Measurements from ENCODE around the gene ZNF425.
"Not testable (repeated sequence)": the region's sequence is repeated elsewhere in the genome, so short reads cannot be mapped to it uniquely, and the experiment has no call there.

Gene ZNF425

DNA sequence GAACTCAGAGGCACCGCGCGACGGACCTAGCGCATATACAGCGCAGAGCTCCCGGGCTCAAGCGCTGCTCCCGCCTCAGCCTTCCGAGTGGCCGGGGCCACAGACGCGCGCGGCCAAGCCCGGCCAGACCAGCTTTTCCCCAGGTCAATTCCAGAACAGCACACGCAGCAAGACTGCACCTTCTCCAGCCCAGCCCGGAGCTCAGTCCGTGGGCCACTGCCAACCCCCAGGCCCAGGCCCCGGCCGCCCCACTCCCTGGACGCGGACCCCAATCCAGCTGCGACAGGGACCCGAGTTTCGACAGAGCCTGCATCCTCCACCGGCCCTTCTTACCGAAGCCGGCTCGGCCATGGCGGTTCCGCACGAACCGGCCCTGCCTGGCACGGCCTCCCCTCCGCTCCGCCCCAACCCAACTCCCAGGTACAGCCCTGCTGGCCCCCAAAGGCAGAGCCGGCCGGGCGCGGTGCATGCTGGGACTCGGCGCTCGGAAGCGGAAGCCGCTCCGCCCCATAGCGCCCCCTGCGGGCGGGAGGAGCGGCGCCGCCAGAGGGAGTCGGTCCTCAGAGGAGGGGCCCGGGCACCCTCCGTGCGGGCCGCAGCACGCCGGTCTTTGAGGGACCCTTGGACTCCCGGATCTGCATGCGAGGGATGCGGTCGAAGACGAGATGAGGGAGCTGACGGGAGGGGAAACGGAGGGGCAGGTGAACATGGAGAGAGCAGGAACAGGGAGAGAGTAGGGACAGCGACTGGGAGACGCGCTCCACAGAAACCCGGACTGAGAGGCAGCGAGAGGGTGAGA lies at the start of gene ZNF425:
Gene ZNF425 (minus strand): TSS at position 462 of the 799 bp plus-strand sequence. CDS start 111 bp downstream, at position 351.
- DNase-seq (ENCODE audit: insufficient read length, low spot score) = peak; percentile 87
- no peak for FAIRE-seq

DNA sequence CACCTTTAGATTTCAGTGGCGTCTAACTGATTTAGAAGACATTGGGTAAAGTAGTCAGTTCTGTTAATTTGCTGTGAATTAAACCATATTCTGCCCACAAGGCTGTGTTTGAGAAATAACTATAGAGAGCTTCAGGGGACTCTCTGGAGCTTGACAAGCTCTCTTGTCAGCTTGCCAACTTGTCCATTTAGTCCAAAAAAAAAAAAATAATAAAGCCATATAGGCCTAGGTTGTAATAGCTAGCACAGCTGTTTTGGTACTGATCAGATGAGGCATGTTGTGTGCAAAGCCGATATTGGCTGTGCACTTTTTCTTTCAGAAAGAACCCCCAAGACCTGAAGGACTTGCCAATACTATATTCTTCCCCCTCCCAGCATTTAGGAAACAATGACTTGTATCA lies 49.0 kb upstream of the ZNF425 start:
- DNase-seq (ENCODE audit: insufficient read length, low spot score) = no peak
- FAIRE-seq = no peak

- DNase-seq (ENCODE audit: insufficient read length, low spot score) = no peak
- no peak for FAIRE-seq
Observed at GRCh38 chr7:149172534-149172920, 46.4 kb upstream of the ZNF425 start.

DNA sequence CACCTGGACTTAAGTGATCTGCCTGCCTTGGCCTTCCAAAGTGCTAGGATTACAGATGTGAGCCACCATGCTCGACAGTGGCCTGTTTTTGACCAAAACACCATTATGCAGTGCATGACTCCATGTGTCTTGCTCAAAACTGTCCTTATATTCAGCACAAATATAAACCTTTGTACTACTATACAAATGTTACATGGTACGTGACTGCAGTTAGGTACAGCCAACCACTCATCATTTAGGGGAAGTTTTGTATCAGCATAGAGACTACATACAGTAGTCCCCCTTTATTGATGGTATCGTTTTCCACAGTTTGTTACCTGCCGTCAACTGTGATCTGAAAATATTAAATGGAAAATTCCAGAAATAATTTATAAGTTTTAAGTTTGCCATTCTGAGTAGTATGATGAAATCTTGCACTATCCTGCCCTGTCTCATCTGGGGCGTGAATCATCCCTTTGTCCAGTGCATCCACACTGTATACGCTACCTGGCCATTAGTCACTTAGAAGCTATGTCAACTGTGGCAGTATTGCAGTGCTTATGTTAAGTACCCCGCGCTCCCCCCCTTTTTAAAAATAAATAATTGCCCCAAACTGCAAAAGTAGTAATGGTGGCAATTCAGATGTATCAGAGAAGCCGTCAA lies 45.9 kb upstream of the ZNF425 start:
- FAIRE-seq (no peak), DNase-seq (ENCODE audit: insufficient read length, low spot score) (no peak)

GRCh38 chr7:149166630-149167352 lies 40.7 kb upstream of the ZNF425 start:
- FAIRE-seq = no peak
- no peak for DNase-seq (ENCODE audit: insufficient read length, low spot score)

- DNase-seq (ENCODE audit: insufficient read length, low spot score) (no peak), FAIRE-seq (no peak)
Observed at GRCh38 chr7:149166142-149166541, 40.0 kb upstream of the ZNF425 start.

- DNase-seq (ENCODE audit: insufficient read length, low spot score) = no peak
- FAIRE-seq = no peak
Observed at GRCh38 chr7:149161241-149161848, 35.2 kb upstream of the ZNF425 start.

- no peak for DNase-seq (ENCODE audit: insufficient read length, low spot score)
- no peak for FAIRE-seq
Observed at GRCh38 chr7:149156898-149157297, 30.8 kb upstream of the ZNF425 start.

- DNase-seq (ENCODE audit: insufficient read length, low spot score) (no peak), FAIRE-seq (no peak)
Observed at GRCh38 chr7:149154056-149154455, 27.9 kb upstream of the ZNF425 start.

- FAIRE-seq (no peak), DNase-seq (ENCODE audit: insufficient read length, low spot score) (no peak)
Observed at GRCh38 chr7:149153346-149153745, 27.2 kb upstream of the ZNF425 start.

DNA sequence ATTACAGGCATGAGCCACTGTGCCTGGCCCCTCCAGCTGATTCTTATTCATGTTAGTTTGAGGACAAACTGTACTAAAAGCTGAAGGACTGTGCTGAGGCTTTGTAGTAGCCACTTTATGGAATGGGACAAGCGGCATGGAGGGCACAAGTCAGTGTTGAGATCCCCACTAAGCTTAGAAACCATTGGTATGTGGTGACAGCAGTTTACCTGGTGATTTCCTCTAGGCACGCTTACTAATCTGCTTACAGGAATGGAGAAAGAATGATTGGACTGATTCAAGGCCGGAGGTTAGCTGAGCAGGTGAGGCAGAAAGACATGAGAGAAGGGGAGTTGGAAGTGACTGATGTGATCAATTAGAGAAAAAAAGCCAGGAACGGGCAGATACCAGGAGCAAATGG lies 24.9 kb upstream of the ZNF425 start:
- DNase-seq (ENCODE audit: insufficient read length, low spot score) (no peak), FAIRE-seq (no peak)

GRCh38 chr7:149147752-149148653 lies 21.9 kb upstream of the ZNF425 start:
- FAIRE-seq (no peak), DNase-seq (ENCODE audit: insufficient read length, low spot score) (peak; percentile 22)

- peak; percentile 82 for DNase-seq (ENCODE audit: insufficient read length, low spot score)
- no peak for FAIRE-seq
Observed at GRCh38 chr7:149147072-149147751, 21.1 kb upstream of the ZNF425 start, which contains the start of gene ZNF398. TSS of gene ZNF398 (plus strand) at chr7:149147453. CDS start at chr7:149147743, 290 bp downstream.

DNA sequence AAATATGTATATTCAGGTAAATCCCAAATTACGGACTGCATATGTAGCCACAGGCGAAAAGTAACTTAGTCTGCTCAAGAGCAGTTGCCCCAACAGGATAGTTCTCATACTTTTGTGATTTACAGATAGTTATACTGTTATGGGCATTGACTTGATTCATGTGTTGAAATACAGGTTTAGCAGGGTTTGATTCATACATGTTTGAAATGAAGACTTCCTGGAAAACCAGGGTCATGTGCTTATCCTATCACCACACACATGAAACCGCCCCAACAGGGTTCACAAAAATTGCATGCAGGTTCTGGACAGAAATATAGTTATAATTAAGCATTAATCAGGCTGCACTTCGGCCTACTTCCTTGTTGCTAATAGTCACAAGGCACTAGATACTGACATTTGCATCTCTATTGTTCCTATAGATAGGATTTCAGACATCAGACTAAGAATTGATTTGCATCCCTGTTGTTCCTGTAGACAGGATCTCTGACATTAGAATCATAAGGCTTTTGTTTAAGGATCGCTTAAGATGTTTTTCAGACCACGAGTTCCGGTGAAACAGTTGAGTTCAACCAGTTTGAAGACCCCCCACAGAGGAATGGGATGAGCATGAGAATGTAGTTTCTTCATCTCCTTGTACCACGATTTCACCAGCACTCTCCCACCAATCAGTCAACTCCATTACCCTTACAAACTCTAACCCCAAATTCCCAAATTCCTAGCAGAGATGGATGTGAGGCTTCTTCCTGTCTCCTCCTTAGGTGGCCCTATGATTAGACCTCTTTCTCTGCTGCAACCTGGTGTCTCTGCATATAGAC lies 19.1 kb upstream of the ZNF425 start:
- DNase-seq (ENCODE audit: insufficient read length, low spot score) (no peak), FAIRE-seq (no peak)

GRCh38 chr7:149144436-149144922 lies 18.4 kb upstream of the ZNF425 start:
- not testable (repeated sequence) for DNase-seq (ENCODE audit: insufficient read length, low spot score); FAIRE-seq

DNA sequence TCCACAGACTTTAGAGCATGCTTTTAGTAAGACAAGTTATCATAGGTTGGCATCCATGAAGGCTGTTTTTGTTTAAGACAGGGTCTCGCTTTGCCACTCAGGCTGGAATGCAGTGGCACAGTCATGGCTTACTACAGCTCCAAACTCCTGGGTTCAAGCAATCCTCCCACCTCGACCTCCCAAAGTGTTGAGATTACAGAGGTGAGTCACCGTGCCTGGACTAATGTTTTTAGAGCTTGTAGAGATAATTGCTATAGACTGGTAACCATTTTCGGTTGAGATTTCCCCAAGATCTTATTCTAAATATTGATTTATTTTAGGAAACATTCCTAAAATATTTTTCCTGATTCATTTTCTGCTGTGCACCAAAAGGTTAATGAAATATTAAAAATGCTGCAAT lies 15.8 kb upstream of the ZNF425 start:
- no peak for DNase-seq (ENCODE audit: insufficient read length, low spot score)
- no peak for FAIRE-seq

- DNase-seq (ENCODE audit: insufficient read length, low spot score) = no peak
- no peak for FAIRE-seq
Observed at GRCh38 chr7:149140831-149141230, 14.7 kb upstream of the ZNF425 start.

DNA sequence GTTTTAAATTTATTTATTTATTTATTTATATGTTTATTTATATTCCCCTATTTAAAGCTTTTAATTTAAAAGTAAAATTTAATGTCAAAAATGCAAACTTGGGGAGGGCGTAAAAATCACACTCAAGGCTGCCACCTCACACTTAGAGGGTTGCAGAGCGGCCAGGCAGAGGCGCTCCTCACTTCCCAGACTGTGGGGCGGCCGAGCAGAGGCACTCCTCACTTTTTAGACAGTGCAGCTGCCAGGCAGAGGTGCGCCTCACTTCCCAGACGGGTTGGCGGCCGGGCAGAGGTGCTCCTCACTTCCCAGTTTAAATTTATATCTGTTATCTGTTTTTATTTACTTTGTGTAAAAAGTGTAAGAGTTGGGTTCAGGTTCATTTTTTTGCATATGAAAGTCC lies 10.0 kb upstream of the ZNF425 start:
- no peak for FAIRE-seq

More for the DNA sequence above, 10.0 kb upstream of the ZNF425 start:
- no peak for DNase-seq (ENCODE audit: insufficient read length, low spot score)
